HCT116 (cell line): Measurements from ENCODE around the gene LOXHD1. TPM values are rescaled to one million over a fixed set of nuclear protein-coding genes. Genes with fewer than 3 reads are reported as not detected.

Experiments used
- ATAC-seq: fragments of 200-7000 bp; cut with Tn5 transposase; 2 replicates; pipeline ENCODE4 v1.9.1; 2020; ENCODE audit warnings: mild to moderate bottlenecking, moderate library complexity
- BruUV-seq: library from RNA; stranded (reverse); fragments of 400-500 nt; replicated peaks from 2 replicates; lab custom pipeline; 2021; lab: Mats Ljungman, UMichigan
- CTCF ChIA-PET: fragments of 300-600 bp; sonication (Branson Sonifier 250); formaldehyde crosslinking; loops from one replicate; lab custom pipeline; 2021; ENCODE audit warnings: antibody characterized with exemption; lab: Charles Lee
- POLR2A ChIA-PET: fragments of 300-600, 350-600 bp; sonication (Branson Sonifier 250); formaldehyde crosslinking; loops from one replicate; lab custom pipeline; 2021; ENCODE audit warnings: antibody characterized with exemption; lab: Charles Lee
- RAD21 ChIA-PET, 2 experiments: fragments of 300-600 bp; sonication (Branson Sonifier 250); formaldehyde crosslinking; loops; one replicate each; lab custom pipeline; 2023; ENCODE audit warnings: low total read pairs in 2 of 2; ENCODE audit not compliant: uncharacterized antibody in 2 of 2, unreplicated experiment in 2 of 2, low non-redundant PET in 1 of 2; lab: Charles Lee
- DNase-seq: peaks from one replicate; pipeline ENCODE4 v3.0.0-alpha.2; 2010; ENCODE audit warnings: low read depth, low spot score
- H2AFZ ChIP-seq: fragments of 200-600 bp; shearing (Covaris generic), sonication (generic); 2 replicates; pipeline ENCODE4 v1.6.1; 2017; ENCODE audit warnings: low read depth, mixed run types, mixed read lengths, antibody characterized with exemption, low read length; ENCODE audit not compliant: poor library complexity, severe bottlenecking
- H3K27ac ChIP-seq: 2 replicates; pipeline ENCODE4 v1.5.1; 2012; ENCODE audit warnings: low read depth, low read length
- H3K27me3 ChIP-seq: fragments of 200-600 bp; sonication (generic); 2 replicates; pipeline ENCODE4 v1.6.1; 2016; ENCODE audit warnings: mixed run types, low read length, mixed read lengths; ENCODE audit not compliant: insufficient read depth
- H3K36me3 ChIP-seq, 2 experiments: fragments of 200-500 bp in 1 of 2; fragments of 200-600 bp in 1 of 2; sonication (Bioruptor generic) in 1 of 2; sonication (generic) in 1 of 2; 2 replicates each; pipeline versions ENCODE4 v1.5.1 to v1.6.1; 2014 to 2016; ENCODE audit warnings: low read length in 2 of 2, inconsistent platforms in 1 of 2, mixed read lengths in 1 of 2, mixed run types in 1 of 2; ENCODE audit not compliant: insufficient read depth in 2 of 2, control insufficient read depth in 1 of 2
- H3K4me1 ChIP-seq, 2 experiments: fragments of 200-600 bp in 1 of 2; sonication (generic) in 1 of 2; 2 replicates each; pipeline versions ENCODE4 v1.5.1 to v1.6.1; 2012 to 2017; ENCODE audit warnings: low read length in 2 of 2, inconsistent platforms in 1 of 2, mild to moderate bottlenecking in 1 of 2, mixed read lengths in 1 of 2, mixed run types in 1 of 2, moderate library complexity in 1 of 2; ENCODE audit not compliant: insufficient read depth in 2 of 2, control insufficient read depth in 1 of 2
- H3K4me2 ChIP-seq: fragments of 200-600 bp; sonication (generic); 2 replicates; pipeline ENCODE4 v1.6.1; 2017; ENCODE audit warnings: mixed run types, low read length, mixed read lengths
- H3K4me3 ChIP-seq, 2 experiments: fragments of 200-600 bp in 1 of 2; sonication (generic) in 1 of 2; replicated peaks in 1 of 2; 2 replicates each; pipeline ENCODE4 v1.5.1; 2011 to 2016; ENCODE audit warnings: low read length in 2 of 2, control low read depth in 1 of 2, low read depth in 1 of 2, mild to moderate bottlenecking in 1 of 2, mixed read lengths in 1 of 2, mixed run types in 1 of 2
- H3K79me2 ChIP-seq: fragments of 200-600 bp; sonication (generic); 2 replicates; pipeline ENCODE4 v1.6.1; 2017; ENCODE audit warnings: mild to moderate bottlenecking, mixed run types, low read length, moderate library complexity, mixed read lengths; ENCODE audit not compliant: insufficient read depth
- H3K9ac ChIP-seq: fragments of 200-600 bp; sonication (generic); 2 replicates; pipeline ENCODE4 v1.6.1; 2016; ENCODE audit warnings: low read length, mixed read lengths
- H3K9me2 ChIP-seq: fragments of 200-600 bp; sonication (generic), shearing (Covaris generic); 2 replicates; pipeline ENCODE4 v1.6.1; 2017; ENCODE audit warnings: mixed run types, mild to moderate bottlenecking, moderate library complexity; ENCODE audit not compliant: insufficient read depth
- H3K9me3 ChIP-seq, 2 experiments: fragments of 200-500 bp in 1 of 2; fragments of 200-600 bp in 1 of 2; sonication (Bioruptor generic) in 1 of 2; sonication (generic) in 1 of 2; 2 replicates each; pipeline ENCODE4 v1.6.1; 2014 to 2017; ENCODE audit warnings: low read length in 2 of 2, mixed read lengths in 2 of 2, inconsistent platforms in 1 of 2, low read depth in 1 of 2, mild to moderate bottlenecking in 1 of 2, mixed run types in 1 of 2, moderate library complexity in 1 of 2; ENCODE audit not compliant: control insufficient read depth in 1 of 2, insufficient read depth in 1 of 2
- H4K20me1 ChIP-seq: fragments of 200-600 bp; sonication (generic), shearing (Covaris generic); 2 replicates; pipeline ENCODE4 v1.6.1; 2017; ENCODE audit warnings: mixed run types, mild to moderate bottlenecking, moderate library complexity; ENCODE audit not compliant: insufficient read depth
- CBX3 ChIP-seq: IDR thresholded peaks from 2 replicates; pipeline ENCODE4 v1.6.1; 2012; ENCODE audit warnings: low read depth
- CEBPB ChIP-seq: IDR thresholded peaks from 2 replicates; pipeline ENCODE4 v1.6.1; 2012; ENCODE audit warnings: low read depth
- EZH2phosphoT487 ChIP-seq: fragments of 200-600 bp; IDR thresholded peaks from 2 replicates; pipeline ENCODE4 v1.6.1; 2018; ENCODE audit warnings: antibody characterized with exemption, borderline replicate concordance
- FOSL1 ChIP-seq: IDR thresholded peaks from 2 replicates; pipeline ENCODE4 v1.6.1; 2012; ENCODE audit warnings: low read depth
- RAD21 ChIP-seq: IDR thresholded peaks from 2 replicates; pipeline ENCODE4 v1.6.1; 2012; ENCODE audit warnings: low read depth, mild to moderate bottlenecking
- TCF7L2 ChIP-seq: IDR thresholded peaks from 2 replicates; pipeline ENCODE4 v1.7.0; 2011; ENCODE audit warnings: borderline replicate concordance, inconsistent platforms; ENCODE audit not compliant: insufficient read depth, insufficient read length; ENCODE audit errors: extremely low read depth
- ZFX ChIP-seq: fragments of 450-650 bp; IDR thresholded peaks from 2 replicates; pipeline ENCODE4 v1.6.1; 2017
- intact Hi-C: fragments of 100-400 bp; cut with micrococcal nuclease; formaldehyde crosslinking; loops from 2 replicates; pipeline ENCODE4 v1.10.0; 2022
- total RNA-seq: library from RNA; stranded (reverse); gene quantifications from one replicate; pipeline ENCODE4 v1.2.1, GENCODE V29; 2021; ENCODE audit not compliant: unreplicated experiment
- TF ChIP-seq, protein P1 (sequence below), 3 experiments: fragments of 200-600 bp in 1 of 3; sonication (generic) in 1 of 3; IDR thresholded peaks in 2 of 3; conservative IDR thresholded peaks in 1 of 3; 2 replicates each; pipeline ENCODE4 v1.5.1; 2012 to 2017; ENCODE audit warnings: low read depth in 2 of 3, low read length in 2 of 3, antibody characterized with exemption in 1 of 3, borderline replicate concordance in 1 of 3, control low read depth in 1 of 3, mild to moderate bottlenecking in 1 of 3, mixed read lengths in 1 of 3, mixed run types in 1 of 3, moderate library complexity in 1 of 3; ENCODE audit not compliant: insufficient read depth in 1 of 3
- TF ChIP-seq, protein P2 (sequence below): IDR thresholded peaks from 2 replicates; pipeline ENCODE4 v1.6.1; 2012

Gene LOXHD1
- total RNA-seq, 1 experiment from 2014 or later, result not detected

DNA sequence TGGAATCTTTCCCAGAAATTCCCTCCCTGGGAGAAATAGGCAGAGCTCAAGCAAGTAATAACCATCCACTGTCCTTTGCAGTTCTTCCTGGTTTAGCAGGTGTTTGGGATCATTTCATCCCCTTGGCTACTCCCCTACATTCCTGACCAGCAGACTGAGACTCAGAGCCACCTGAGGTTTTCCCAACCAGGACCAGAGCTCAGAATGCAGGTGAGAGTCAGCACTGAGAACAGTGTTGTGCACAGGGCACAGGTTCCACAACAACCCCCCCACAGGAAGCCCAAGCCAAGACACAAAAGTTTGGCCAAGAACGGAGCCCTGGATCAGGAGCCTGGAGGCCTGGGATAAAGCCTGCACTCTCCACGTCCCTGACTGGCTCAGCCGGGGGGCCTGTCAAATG is 21.0 kb upstream of the LOXHD1 start:
- BruUV-seq, result no TSS peak
- no peaks in the 10 kb centered on the region for H3K36me3 ChIP-seq
- TF ChIP-seq TCF7L2 (no peak), FOSL1 (no peak), CEBPB (no peak), CBX3 (no peak), EZH2phosphoT487 (no peak), ZFX (no peak)
- TF ChIP-seq, protein P1, sequence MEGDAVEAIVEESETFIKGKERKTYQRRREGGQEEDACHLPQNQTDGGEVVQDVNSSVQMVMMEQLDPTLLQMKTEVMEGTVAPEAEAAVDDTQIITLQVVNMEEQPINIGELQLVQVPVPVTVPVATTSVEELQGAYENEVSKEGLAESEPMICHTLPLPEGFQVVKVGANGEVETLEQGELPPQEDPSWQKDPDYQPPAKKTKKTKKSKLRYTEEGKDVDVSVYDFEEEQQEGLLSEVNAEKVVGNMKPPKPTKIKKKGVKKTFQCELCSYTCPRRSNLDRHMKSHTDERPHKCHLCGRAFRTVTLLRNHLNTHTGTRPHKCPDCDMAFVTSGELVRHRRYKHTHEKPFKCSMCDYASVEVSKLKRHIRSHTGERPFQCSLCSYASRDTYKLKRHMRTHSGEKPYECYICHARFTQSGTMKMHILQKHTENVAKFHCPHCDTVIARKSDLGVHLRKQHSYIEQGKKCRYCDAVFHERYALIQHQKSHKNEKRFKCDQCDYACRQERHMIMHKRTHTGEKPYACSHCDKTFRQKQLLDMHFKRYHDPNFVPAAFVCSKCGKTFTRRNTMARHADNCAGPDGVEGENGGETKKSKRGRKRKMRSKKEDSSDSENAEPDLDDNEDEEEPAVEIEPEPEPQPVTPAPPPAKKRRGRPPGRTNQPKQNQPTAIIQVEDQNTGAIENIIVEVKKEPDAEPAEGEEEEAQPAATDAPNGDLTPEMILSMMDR (IDR thresholded peaks at IDR 0.05 in 2 of 3, conservative IDR thresholded peaks at IDR 0.05 in 1 of 3; ENCODE audit: borderline replicate concordance in 1 of 3, insufficient read depth in 1 of 3, low read depth in 2 of 3, low read length in 2 of 3), result no peak
- TF ChIP-seq, protein P2, sequence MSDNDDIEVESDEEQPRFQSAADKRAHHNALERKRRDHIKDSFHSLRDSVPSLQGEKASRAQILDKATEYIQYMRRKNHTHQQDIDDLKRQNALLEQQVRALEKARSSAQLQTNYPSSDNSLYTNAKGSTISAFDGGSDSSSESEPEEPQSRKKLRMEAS, result no peak
- TF ChIP-seq, all 23 proteins: peak for 0
- Histone ChIP-seq H3K4me1 (peaks cover 0 to 3% of the 10 kb centered on the region in 2 experiments; a peak in 1 of 4 replicates), H3K27ac (no peak overlapping the region), H4K20me1 (no peaks in the 10 kb centered on the region), H3K9me3 (no peaks in the 10 kb centered on the region), H3K9ac (no peak overlapping the region), H3K4me3 (no peak overlapping the region), H3K4me2 (no peak overlapping the region), H3K27me3 (peaks cover 21% of the 10 kb centered on the region), H3K79me2 (no peaks in the 10 kb centered on the region), H2AFZ (no peak overlapping the region), H3K9me2 (no peaks in the 10 kb centered on the region)
- RAD21 ChIA-PET, result no interaction called here
- DNase-seq (no peak), ATAC-seq (no peak)
- POLR2A ChIA-PET, result no interaction called here
- CTCF ChIA-PET, result no interaction called here
- intact Hi-C loops, result no loop called here

DNA sequence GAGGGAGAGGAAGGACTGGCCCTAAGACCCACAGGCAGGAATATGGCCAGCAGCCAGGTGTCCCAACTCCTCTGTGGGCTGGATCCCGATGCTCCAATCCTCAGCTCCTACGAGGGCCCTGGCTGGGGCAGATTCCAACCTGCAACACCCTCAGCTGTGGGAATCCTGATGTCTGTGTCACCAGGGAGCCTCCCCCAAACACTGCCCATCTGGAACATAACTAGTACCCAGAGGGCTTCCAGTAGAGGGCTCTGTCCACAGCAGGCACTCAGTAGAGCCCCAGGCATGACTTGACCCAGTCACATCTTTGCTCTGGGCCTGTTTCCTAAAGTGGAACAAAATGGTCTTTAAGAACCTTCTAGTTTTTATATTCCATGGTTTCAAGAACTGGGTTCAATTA is 20.6 kb upstream of the LOXHD1 start:
- Histone ChIP-seq H3K9me2 (no peaks in the 10 kb centered on the region), H2AFZ (no peak overlapping the region), H4K20me1 (no peaks in the 10 kb centered on the region), H3K4me2 (no peak overlapping the region), H3K36me3 (no peaks in the 10 kb centered on the region), H3K27ac (no peak overlapping the region), H3K79me2 (no peaks in the 10 kb centered on the region), H3K9me3 (no peaks in the 10 kb centered on the region), H3K9ac (no peak overlapping the region), H3K27me3 (peaks cover 21% of the 10 kb centered on the region), H3K4me3 (no peak overlapping the region), H3K4me1 (peaks cover 0 to 3% of the 10 kb centered on the region in 2 experiments; a peak in 1 of 4 replicates)
- ChIA-PET RAD21 (no interaction called here), CTCF (no interaction called here), POLR2A (no interaction called here)
- ATAC-seq (peak; percentile 90), DNase-seq (peak; percentile 2)
- TF ChIP-seq RAD21 (peak; percentile 53; the same call in 1 of the 2 replicates), CBX3 (no peak)
- TF ChIP-seq, protein P1 (IDR thresholded peaks at IDR 0.05 in 2 of 3, conservative IDR thresholded peaks at IDR 0.05 in 1 of 3; ENCODE audit: borderline replicate concordance in 1 of 3, insufficient read depth in 1 of 3, low read depth in 2 of 3, low read length in 2 of 3), result peak; percentile 19 to 51 (median 39); a peak in 4 of 6 replicates
- no TSS peak for BruUV-seq
- intact Hi-C loops, result no loop called here
